ENCODE data around the gene RRP12. TPM values are rescaled to one million over a fixed set of nuclear protein-coding genes. Genes with fewer than 3 reads are reported as not detected.

RRP12 gene
- total RNA-seq, 6 experiments from 2014 or later = 37.3 to 46.6 (median 42.2) TPM

DNA sequence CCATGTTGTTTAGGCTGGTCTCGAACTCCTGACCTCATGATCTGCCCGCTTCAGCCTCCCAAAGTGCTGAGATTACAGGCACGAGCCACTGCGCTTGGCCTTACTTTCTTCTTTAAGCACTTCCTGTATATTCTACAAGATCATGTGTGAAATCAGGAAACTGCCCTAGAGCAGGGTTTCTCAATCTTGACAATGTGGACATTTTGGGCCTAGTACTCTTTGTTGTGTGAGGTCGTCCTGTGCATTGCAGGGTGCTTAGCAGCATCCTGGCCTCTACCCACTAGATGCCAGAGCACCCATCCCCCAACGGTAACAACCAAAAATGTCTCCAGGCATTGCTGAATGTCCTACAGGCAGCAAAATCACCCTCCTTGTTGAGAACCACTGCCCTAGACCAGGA, 24.7 kb downstream of the RRP12 start:
- no peaks in the 10 kb centered on the region for H3K27me3 Mint-ChIP-seq (ENCODE audit: insufficient read depth)
- TF ChIP-seq, protein P1, sequence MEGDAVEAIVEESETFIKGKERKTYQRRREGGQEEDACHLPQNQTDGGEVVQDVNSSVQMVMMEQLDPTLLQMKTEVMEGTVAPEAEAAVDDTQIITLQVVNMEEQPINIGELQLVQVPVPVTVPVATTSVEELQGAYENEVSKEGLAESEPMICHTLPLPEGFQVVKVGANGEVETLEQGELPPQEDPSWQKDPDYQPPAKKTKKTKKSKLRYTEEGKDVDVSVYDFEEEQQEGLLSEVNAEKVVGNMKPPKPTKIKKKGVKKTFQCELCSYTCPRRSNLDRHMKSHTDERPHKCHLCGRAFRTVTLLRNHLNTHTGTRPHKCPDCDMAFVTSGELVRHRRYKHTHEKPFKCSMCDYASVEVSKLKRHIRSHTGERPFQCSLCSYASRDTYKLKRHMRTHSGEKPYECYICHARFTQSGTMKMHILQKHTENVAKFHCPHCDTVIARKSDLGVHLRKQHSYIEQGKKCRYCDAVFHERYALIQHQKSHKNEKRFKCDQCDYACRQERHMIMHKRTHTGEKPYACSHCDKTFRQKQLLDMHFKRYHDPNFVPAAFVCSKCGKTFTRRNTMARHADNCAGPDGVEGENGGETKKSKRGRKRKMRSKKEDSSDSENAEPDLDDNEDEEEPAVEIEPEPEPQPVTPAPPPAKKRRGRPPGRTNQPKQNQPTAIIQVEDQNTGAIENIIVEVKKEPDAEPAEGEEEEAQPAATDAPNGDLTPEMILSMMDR (IDR thresholded peaks at IDR 0.05) = no peak
- peaks cover 6% of the 10 kb centered on the region; the same call in 1 of the 2 replicates for H3K36me3 Mint-ChIP-seq (ENCODE audit: low read depth)
- H3K4me1 Mint-ChIP-seq (ENCODE audit: low read depth) = no peaks in the 10 kb centered on the region
- no peak overlapping the region for H3K4me3 Mint-ChIP-seq
- no peaks in the 10 kb centered on the region for H3K9me3 Mint-ChIP-seq
- no peak overlapping the region for H3K27ac Mint-ChIP-seq
- DNase-seq = no peak

DNA sequence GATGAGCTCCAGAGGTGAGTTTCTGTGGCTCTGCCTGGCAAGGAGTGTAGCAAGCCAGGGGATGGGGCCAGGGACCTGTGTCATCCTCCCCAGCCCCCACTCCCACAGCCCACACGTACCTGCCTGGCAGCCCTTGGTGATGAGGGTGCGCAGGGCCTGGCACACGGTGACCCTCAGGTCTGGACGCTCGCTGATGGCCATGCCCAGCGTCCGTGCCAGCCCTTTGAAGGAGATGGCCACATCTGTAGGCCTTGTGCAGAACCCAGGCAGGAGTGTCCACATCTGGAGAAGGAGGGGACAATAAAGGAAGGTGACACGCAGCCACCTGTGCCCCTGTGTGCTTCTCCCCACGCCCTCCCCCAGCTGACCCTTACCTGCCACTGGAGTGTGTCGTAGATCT, 27.7 kb downstream of the RRP12 start:
- Mint-ChIP-seq H3K4me3 (no peak overlapping the region), H3K27ac (no peak overlapping the region), H3K9me3 (no peaks in the 10 kb centered on the region), H3K4me1 (ENCODE audit: low read depth) (no peaks in the 10 kb centered on the region), H3K36me3 (ENCODE audit: low read depth) (peaks cover 17% of the 10 kb centered on the region), H3K27me3 (ENCODE audit: insufficient read depth) (no peaks in the 10 kb centered on the region; the same call in 1 of the 2 replicates)
- no peak for DNase-seq
- TF ChIP-seq, protein P1 (IDR thresholded peaks at IDR 0.05) = no peak

DNA sequence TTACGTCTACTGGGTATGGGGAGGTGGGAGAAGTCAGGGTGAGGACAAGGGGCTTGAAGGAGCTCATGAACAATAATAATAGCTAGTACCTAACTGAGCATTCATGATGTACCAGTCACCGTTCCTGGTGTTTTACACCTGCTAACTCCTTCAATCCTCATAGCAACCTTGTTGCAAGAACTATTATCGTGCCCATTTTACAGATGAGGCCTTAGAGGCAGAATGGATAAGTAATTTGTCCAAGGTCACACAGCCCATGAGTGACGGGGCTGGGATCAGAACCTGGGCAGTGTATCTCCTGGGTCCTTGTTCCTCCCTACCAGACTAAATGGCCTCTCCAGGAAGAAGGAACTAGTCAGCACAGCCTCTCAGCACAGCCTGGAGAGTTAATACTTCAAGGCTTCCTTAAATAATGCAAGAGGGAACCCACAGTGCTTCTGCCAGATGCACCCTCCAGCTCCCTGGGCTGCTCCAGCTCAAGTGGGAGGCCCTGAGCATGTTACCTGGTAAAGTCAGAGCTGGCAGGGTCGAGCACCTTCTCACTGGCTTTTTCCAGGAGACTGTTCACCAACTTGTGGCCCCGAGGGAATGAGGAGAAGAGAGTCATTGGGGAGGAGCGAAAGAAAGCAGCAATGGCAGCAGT, 28.8 kb downstream of the RRP12 start:
- DNase-seq = no peak
- no peak overlapping the region for H3K27ac Mint-ChIP-seq
- TF ChIP-seq, protein P1 (IDR thresholded peaks at IDR 0.05) = no peak
- no peaks in the 10 kb centered on the region; the same call in 1 of the 2 replicates for H3K27me3 Mint-ChIP-seq (ENCODE audit: insufficient read depth)
- no peaks in the 10 kb centered on the region for H3K9me3 Mint-ChIP-seq
- H3K36me3 Mint-ChIP-seq (ENCODE audit: low read depth) = peaks cover 17% of the 10 kb centered on the region
- no peaks in the 10 kb centered on the region for H3K4me1 Mint-ChIP-seq (ENCODE audit: low read depth)
- no peak overlapping the region for H3K4me3 Mint-ChIP-seq

DNA sequence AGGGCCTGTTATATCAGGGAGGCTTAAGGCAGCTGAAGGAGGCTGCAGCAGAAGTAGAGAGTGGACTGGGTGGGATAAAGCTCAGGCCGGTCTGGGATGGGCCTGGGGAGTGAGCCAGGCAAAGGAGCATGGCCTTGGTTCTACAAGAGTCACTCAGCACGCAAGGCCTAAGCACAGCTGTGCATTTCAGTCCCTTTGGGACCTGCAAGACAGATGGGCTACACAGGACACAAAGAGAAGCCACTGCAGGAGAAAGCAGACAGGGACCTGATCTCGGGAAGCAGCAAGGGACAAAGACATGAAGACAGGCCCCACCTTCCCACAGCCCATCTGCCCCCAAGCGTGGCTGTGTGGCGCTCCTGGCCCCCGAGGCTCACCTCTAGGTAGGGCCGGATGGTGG, 29.4 kb downstream of the RRP12 start:
- H3K4me1 Mint-ChIP-seq (ENCODE audit: low read depth) = no peaks in the 10 kb centered on the region
- H3K4me3 Mint-ChIP-seq = no peak overlapping the region
- no peak overlapping the region for H3K27ac Mint-ChIP-seq
- H3K9me3 Mint-ChIP-seq = no peaks in the 10 kb centered on the region
- DNase-seq = no peak
- peaks cover 17% of the 10 kb centered on the region for H3K36me3 Mint-ChIP-seq (ENCODE audit: low read depth)
- TF ChIP-seq, protein P1 (IDR thresholded peaks at IDR 0.05) = no peak
- H3K27me3 Mint-ChIP-seq (ENCODE audit: insufficient read depth) = no peaks in the 10 kb centered on the region; the same call in 1 of the 2 replicates

DNA sequence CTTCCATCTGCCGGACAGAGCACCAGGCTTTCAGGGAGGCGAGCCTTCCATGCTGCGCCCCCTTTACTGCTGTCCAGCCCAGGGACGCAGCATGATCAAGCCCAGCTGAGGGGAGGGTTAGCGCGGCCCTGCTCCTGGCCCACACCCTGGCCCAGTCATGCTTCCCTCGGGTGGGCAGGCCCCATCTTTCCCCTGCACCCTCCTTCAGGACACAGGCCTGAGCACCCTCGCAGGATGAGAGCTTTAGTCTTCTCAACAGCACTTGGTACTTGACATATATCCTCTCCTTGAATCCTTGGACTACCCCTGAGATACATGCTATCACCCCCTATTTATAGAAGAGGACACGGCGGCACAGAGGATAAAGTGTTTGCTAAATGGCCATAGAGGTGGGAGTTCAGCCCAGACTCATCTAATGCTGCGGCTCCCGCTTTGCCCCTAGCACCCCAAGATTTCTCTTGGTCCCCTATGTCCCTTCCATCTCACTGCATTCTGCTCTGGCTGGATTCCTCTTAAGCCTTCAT, 34.0 kb downstream of the RRP12 start:
- no peaks in the 10 kb centered on the region for H3K4me1 Mint-ChIP-seq (ENCODE audit: low read depth)
- no peaks in the 10 kb centered on the region; the same call in none of the 2 replicates for H3K27me3 Mint-ChIP-seq (ENCODE audit: insufficient read depth)
- H3K9me3 Mint-ChIP-seq = no peaks in the 10 kb centered on the region
- TF ChIP-seq, protein P1 (IDR thresholded peaks at IDR 0.05) = no peak
- no peak for DNase-seq
- peaks cover 26% of the 10 kb centered on the region for H3K36me3 Mint-ChIP-seq (ENCODE audit: low read depth)
- no peak overlapping the region for H3K27ac Mint-ChIP-seq
- H3K4me3 Mint-ChIP-seq = no peak overlapping the region

Measured in HFFc6 (cell line).